T-cell (primary cell): Measurements from ENCODE around the gene SNX25. TPM values are rescaled to one million over a fixed set of nuclear protein-coding genes. Genes with fewer than 3 reads are reported as not detected.
"Not testable (repeated sequence)": the region's sequence is repeated elsewhere in the genome, so short reads cannot be mapped to it uniquely, and the experiment has no call there.

Experiments used
- ATAC-seq, 4 experiments: fragments of 200-7000 bp in 3 of 4; fragments of 150-1000 bp in 1 of 4; cut with Tn5 transposase; replicated peaks in 1 of 4; 1 replicate in 3 of 4; 2 replicates in 1 of 4; pipeline ENCODE4 v1.10.0; 2021; ENCODE audit warnings: moderate library complexity in 3 of 4, mild to moderate bottlenecking in 2 of 4, moderate number of reproducible peaks in 1 of 4
- CTCF ChIA-PET, 2 donors: fragments of 300-600 bp; sonication (Branson Sonifier 250); formaldehyde crosslinking; loops; one replicate each; lab custom pipeline; 2022; ENCODE audit warnings: antibody characterized with exemption in 2 of 2; lab: Charles Lee
- POLR2A ChIA-PET, 2 donors: fragments of 300-600 bp; sonication (Branson Sonifier 250); formaldehyde crosslinking; loops; one replicate each; lab custom pipeline; 2022; ENCODE audit warnings: antibody characterized with exemption in 2 of 2; lab: Charles Lee
- DNase-seq, 35 experiments: peaks; one replicate each; pipeline versions ENCODE4 v3.0.0 to v3.0.0-alpha.2; 2013 to 2023
- H3K27ac ChIP-seq: one replicate; pipeline ENCODE4 v1.5.1; 2013; ENCODE audit warnings: low read length
- H3K27me3 ChIP-seq, 2 experiments: replicated peaks in 1 of 2; 1 replicate in 1 of 2; 2 replicates in 1 of 2; pipeline versions ENCODE4 v1.6.1 to v1.7.0; 2013; ENCODE audit warnings: low read length in 1 of 2, mixed read lengths in 1 of 2; ENCODE audit not compliant: control insufficient read depth in 2 of 2, insufficient read depth in 2 of 2; ENCODE audit errors: extremely low read depth in 1 of 2
- H3K36me3 ChIP-seq, 2 donors: 1 replicate in 1 of 2; 2 replicates in 1 of 2; pipeline versions ENCODE4 v1.6.1 to v1.7.0; 2013; ENCODE audit warnings: low read length in 1 of 2; ENCODE audit not compliant: control insufficient read depth in 2 of 2, insufficient read depth in 1 of 2; ENCODE audit errors: extremely low read depth in 1 of 2
- H3K4me1 ChIP-seq, 2 experiments: 1 replicate in 1 of 2; 2 replicates in 1 of 2; pipeline versions ENCODE4 v1.6.1 to v1.7.0; 2013; ENCODE audit warnings: low read length in 2 of 2, mixed read lengths in 1 of 2; ENCODE audit not compliant: insufficient read depth in 2 of 2, control insufficient read depth in 1 of 2; ENCODE audit errors: extremely low read depth in 1 of 2
- H3K4me3 ChIP-seq, 2 donors: 1 replicate in 1 of 2; 2 replicates in 1 of 2; pipeline versions ENCODE4 v1.5.1 to v1.7.0; 2013; ENCODE audit warnings: mild to moderate bottlenecking in 2 of 2, low read length in 1 of 2, moderate library complexity in 1 of 2; ENCODE audit not compliant: control insufficient read depth in 1 of 2; ENCODE audit errors: extremely low read depth in 1 of 2
- H3K9me3 ChIP-seq: 2 replicates; pipeline ENCODE4 v1.7.0; 2013
- H3K27ac Mint-ChIP-seq, 2 donors: one replicate each; pipeline ENCODE4 v1.8.0; 2020 to 2021; ENCODE audit warnings: mild to moderate bottlenecking in 2 of 2, mixed read lengths in 2 of 2
- H3K27me3 Mint-ChIP-seq, 2 donors: one replicate each; pipeline ENCODE4 v1.8.0; 2021 to 2022; ENCODE audit warnings: mixed read lengths in 2 of 2
- H3K36me3 Mint-ChIP-seq: one replicate; pipeline ENCODE4 v1.8.0; 2021; ENCODE audit warnings: mixed read lengths
- H3K4me1 Mint-ChIP-seq, 3 donors: one replicate each; pipeline ENCODE4 v1.8.0; 2020 to 2022; ENCODE audit warnings: mixed read lengths in 3 of 3, mild to moderate bottlenecking in 1 of 3
- H3K4me3 Mint-ChIP-seq, 3 donors: one replicate each; pipeline ENCODE4 v1.8.0; 2020 to 2022; ENCODE audit warnings: mild to moderate bottlenecking in 3 of 3, mixed read lengths in 3 of 3, moderate library complexity in 3 of 3
- H3K9me3 Mint-ChIP-seq, 3 donors: one replicate each; pipeline ENCODE4 v1.8.0; 2020 to 2022; ENCODE audit warnings: mixed read lengths in 3 of 3
- WGBS: methylation state at CpG from one replicate; pipeline ENCODE4 v1.1.5; 2013; ENCODE audit warnings: missing lambda C conversion rate; ENCODE audit not compliant: insufficient coverage; 5-methylcytosine and 5-hydroxymethylcytosine counted together
- total RNA-seq, 35 experiments: library from RNA in 6 of 35; stranded (reverse) in 6 of 35; fragments of 120-200 nt in 1 of 35; gene quantifications; one replicate each; pipeline versions ENCODE4 v1.2.1 to v1.2.4 and lab custom pipeline; 2013 to 2026

Gene SNX25
- total RNA-seq, 5 donors from 2014 or later (not counting 1 experiment from before 2014, with no cell fraction given) = 14.0 to 19.3 (median 16.4) TPM

DNA sequence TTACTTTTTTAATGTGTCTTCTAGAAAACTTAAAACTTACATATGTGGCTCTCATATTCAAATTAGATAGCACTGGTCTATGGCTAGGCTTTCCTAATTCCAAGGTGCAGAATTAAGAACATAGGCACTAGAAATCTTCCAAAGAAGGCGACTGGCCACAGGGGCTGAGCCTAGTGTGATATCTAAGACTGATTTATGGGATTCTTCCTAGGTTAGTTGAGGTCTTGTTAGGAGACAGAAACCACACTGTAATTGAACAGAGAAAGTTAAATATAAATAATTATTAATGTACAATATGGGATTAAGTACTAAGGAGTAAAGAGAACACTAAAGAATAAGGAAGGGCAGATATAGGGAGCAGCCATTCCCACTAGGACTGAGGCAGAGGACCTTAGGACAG lies 48.3 kb downstream of the SNX25 start:
- no peak overlapping the region for H3K27ac Mint-ChIP-seq
- Histone ChIP-seq H3K27me3 (no peaks in the 10 kb centered on the region), H3K27ac (no peak overlapping the region), H3K36me3 (no peaks in the 10 kb centered on the region), H3K9me3 (no peaks in the 10 kb centered on the region), H3K4me1 (peaks cover 14 to 18% of the 10 kb centered on the region in 2 experiments), H3K4me3 (no peak overlapping the region)
- no peaks in the 10 kb centered on the region for H3K27me3 Mint-ChIP-seq
- POLR2A ChIA-PET = interaction anchor here in 1 of 2 donors (0.8 kb wide), 1 partner anchor 21 kb away, joined by 3 read pairs; no protein-coding TSS in a partner anchor
- CTCF ChIA-PET = interaction anchor here in 1 of 2 donors (0.7 to 2.3 kb wide), 4 partner anchors 8 to 573 kb away, joined by 3 to 9 read pairs (median 4); no protein-coding TSS in a partner anchor
- peaks cover 14% of the 10 kb centered on the region for H3K36me3 Mint-ChIP-seq
- H3K4me1 Mint-ChIP-seq = peaks cover 38 to 48% (median 44%) of the 10 kb centered on the region in 3 donors
- H3K9me3 Mint-ChIP-seq = no peaks in the 10 kb centered on the region
- no CpG with 5 or more reads among the region's 1 CpG for WGBS
- DNase-seq (no peak), ATAC-seq (no peak)
- no peak overlapping the region for H3K4me3 Mint-ChIP-seq

DNA sequence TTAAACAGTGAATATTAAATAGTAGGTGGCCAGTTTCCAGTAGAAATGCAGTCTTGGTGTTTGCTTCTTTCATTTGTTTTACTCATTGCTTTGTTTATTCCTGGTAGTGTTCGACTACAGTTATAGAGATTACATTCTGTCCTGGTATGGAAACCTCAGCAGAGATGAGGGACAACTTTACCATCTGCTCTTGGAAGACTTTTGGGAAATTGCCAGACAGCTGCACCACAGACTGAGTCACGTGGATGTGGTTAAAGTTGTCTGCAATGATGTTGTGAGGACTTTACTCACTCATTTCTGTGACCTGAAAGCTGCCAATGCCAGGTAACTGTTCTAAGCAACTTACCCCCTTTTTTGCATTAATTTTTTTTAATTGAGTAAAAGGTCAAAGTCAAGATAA lies 49.3 kb downstream of the SNX25 start:
- peak overlapping the region in 1 of 2 donors; percentile 34 for H3K27ac Mint-ChIP-seq
- H3K27me3 Mint-ChIP-seq, CTCF ChIA-PET, H3K36me3 ChIP-seq, H3K9me3 Mint-ChIP-seq, H3K27me3 ChIP-seq, POLR2A ChIA-PET, H3K27ac ChIP-seq, H3K4me3 ChIP-seq, H3K9me3 ChIP-seq: not testable (repeated sequence)
- peaks cover 14 to 18% of the 10 kb centered on the region in 2 experiments for H3K4me1 ChIP-seq
- H3K36me3 Mint-ChIP-seq = peaks cover 14% of the 10 kb centered on the region
- peaks cover 41 to 47% (median 42%) of the 10 kb centered on the region in 3 donors for H3K4me1 Mint-ChIP-seq
- ATAC-seq = peak; percentile 45 to 70 (median 52)
- DNase-seq = peak in 1 of 35 experiments; percentile 25
- peak overlapping the region in 1 of 3 donors; percentile 9 for H3K4me3 Mint-ChIP-seq
- 38% methylated on average over 1 of the region's 2 CpGs for WGBS

DNA sequence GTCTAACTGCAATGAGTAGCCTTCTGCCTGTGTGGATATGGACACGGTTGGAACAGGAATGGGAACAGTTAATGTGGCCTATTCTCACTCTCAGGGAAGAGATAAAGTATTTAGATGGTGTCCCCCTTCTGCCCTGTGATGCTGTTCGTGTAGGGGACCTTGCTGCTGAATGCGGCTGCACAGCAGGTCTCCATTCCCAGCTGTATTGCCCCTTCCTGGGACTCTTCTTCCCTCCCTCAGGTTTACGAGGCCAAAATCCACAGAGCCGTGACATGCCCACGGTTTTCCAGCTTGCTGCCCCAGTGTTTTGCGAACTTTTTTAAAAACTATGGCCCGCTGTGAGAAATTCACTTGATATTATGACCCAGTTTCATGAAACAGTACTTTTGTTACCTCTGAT lies 50.3 kb downstream of the SNX25 start:
- no peak overlapping the region for H3K27ac ChIP-seq
- DNase-seq (no peak), ATAC-seq (no peak)
- Mint-ChIP-seq H3K36me3 (peaks cover 7% of the 10 kb centered on the region), H3K27me3 (no peaks in the 10 kb centered on the region), H3K4me3 (no peak overlapping the region), H3K4me1 (peaks cover 33 to 41% (median 39%) of the 10 kb centered on the region in 3 donors), H3K27ac (no peak overlapping the region), H3K9me3 (no peaks in the 10 kb centered on the region)
- H3K4me3 ChIP-seq = no peak overlapping the region
- H3K9me3 ChIP-seq = no peaks in the 10 kb centered on the region
- ChIA-PET CTCF (no interaction called here), POLR2A (interaction anchor here (0.6 to 0.7 kb wide), 2 partner anchors 16 to 67 kb away, joined by 3 to 4 read pairs; no protein-coding TSS in a partner anchor)
- no peaks in the 10 kb centered on the region for H3K27me3 ChIP-seq
- WGBS = 95% methylated on average over 7 of the region's 8 CpGs
- peaks cover 6 to 13% of the 10 kb centered on the region in 2 experiments for H3K4me1 ChIP-seq
- H3K36me3 ChIP-seq = no peaks in the 10 kb centered on the region

DNA sequence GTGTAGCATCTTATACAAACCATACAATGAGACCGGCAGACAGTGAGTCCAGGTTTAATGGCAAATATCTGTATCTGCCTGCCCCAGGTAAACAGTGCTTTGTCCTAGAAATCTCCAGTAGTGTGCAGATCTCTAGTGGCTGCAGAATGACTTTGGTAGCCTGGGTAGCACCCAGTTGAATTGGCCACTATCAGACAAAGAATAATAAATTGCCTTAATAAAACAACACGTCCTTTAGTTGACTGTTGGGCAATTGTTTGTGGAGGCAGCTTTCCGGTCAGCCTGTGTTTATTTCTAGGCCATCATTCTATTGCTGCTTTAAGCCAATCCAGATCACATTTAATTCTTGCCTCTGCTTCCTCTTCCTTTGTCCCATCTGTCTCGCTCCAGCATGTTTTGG lies 52.5 kb downstream of the SNX25 start:
- no peaks in the 10 kb centered on the region for H3K9me3 ChIP-seq
- DNase-seq (no peak), ATAC-seq (no peak)
- Mint-ChIP-seq H3K4me3 (no peak overlapping the region), H3K9me3 (no peaks in the 10 kb centered on the region), H3K27ac (no peak overlapping the region), H3K36me3 (peaks cover 9% of the 10 kb centered on the region), H3K4me1 (peaks cover 32 to 41% (median 39%) of the 10 kb centered on the region in 3 donors), H3K27me3 (no peaks in the 10 kb centered on the region)
- peaks cover 0 to 2% of the 10 kb centered on the region in 2 donors for H3K36me3 ChIP-seq
- no peak overlapping the region for H3K4me3 ChIP-seq
- peaks cover 0 to 7% of the 10 kb centered on the region in 2 experiments for H3K4me1 ChIP-seq
- H3K27ac ChIP-seq = no peak overlapping the region
- no peaks in the 10 kb centered on the region for H3K27me3 ChIP-seq
- ChIA-PET POLR2A (no interaction called here), CTCF (interaction anchor here in 1 of 2 donors (0.7 kb wide), 1 partner anchor 8 kb away, joined by 3 read pairs; no protein-coding TSS in a partner anchor)
- WGBS = 90% methylated on average over 2 of the region's 4 CpGs

DNA sequence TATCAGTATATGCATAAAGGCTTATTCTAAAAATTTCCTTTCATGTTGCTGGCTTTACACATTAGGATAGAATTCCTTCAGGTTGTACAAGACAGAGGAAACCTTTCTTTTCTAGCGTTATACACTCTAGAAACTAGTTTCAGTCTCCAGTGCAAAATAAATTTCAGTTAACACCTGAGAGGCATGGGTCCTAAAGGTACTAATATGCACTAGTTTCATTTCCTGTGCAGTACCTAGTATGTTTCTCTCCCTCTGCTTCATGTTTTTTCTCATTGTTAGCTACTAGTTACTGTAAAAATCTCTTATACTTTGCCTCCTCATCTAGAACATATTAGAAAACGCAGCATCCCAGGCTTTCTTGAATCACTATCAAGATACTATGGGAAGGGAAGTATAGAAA lies 54.0 kb downstream of the SNX25 start:
- peaks cover 20% of the 10 kb centered on the region for H3K36me3 Mint-ChIP-seq
- Histone ChIP-seq H3K36me3 (peaks cover 0 to 8% of the 10 kb centered on the region in 2 donors), H3K4me1 (peaks cover 0 to 7% of the 10 kb centered on the region in 2 experiments), H3K9me3 (no peaks in the 10 kb centered on the region), H3K4me3 (no peak overlapping the region), H3K27ac (no peak overlapping the region), H3K27me3 (no peaks in the 10 kb centered on the region)
- ChIA-PET CTCF (interaction anchor here (0.8 to 1.1 kb wide), 2 partner anchors 20 to 803 kb away, joined by 3 read pairs; no protein-coding TSS in a partner anchor), POLR2A (interaction anchor here in 1 of 2 donors (1.0 kb wide), 1 partner anchor 51 kb away, joined by 3 read pairs; no protein-coding TSS in a partner anchor)
- H3K27me3 Mint-ChIP-seq = no peaks in the 10 kb centered on the region
- H3K9me3 Mint-ChIP-seq = no peaks in the 10 kb centered on the region
- no peak for DNase-seq
- WGBS = no CpG with 5 or more reads among the region's 2 CpGs
- H3K27ac Mint-ChIP-seq = no peak overlapping the region
- ATAC-seq = no peak
- H3K4me1 Mint-ChIP-seq = peaks cover 29 to 36% (median 35%) of the 10 kb centered on the region in 3 donors
- no peak overlapping the region for H3K4me3 Mint-ChIP-seq

DNA sequence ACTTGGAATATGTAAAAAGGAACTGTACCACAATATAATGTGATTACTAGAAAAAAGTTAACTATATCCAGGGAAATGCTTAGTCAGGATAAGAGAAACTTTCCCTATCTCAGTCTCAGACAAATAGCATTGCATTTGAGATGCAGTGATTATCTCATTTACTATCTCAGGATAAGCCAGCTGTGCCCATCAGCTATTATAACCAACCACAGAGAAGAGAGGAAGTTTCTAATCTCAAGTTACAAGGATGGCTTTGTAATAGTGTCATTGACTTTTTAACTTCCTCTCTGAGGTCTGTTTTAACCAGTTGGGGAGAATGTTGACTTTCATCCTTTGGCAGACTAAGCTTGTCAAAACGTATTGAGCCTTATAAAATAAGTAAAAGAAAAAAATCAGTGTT lies 56.5 kb downstream of the SNX25 start:
- ChIA-PET POLR2A (interaction anchor here (0.5 to 1.8 kb wide), 3 partner anchors 12 to 54 kb away, joined by 3 to 5 read pairs (median 4); no protein-coding TSS in a partner anchor), CTCF (interaction anchor here in 1 of 2 donors (0.7 to 2.0 kb wide), 3 partner anchors 10 to 82 kb away, joined by 3 to 9 read pairs (median 4); no protein-coding TSS in a partner anchor)
- Mint-ChIP-seq H3K4me3 (no peak overlapping the region), H3K9me3 (no peaks in the 10 kb centered on the region), H3K36me3 (peaks cover 37% of the 10 kb centered on the region), H3K4me1 (peaks cover 15 to 36% (median 25%) of the 10 kb centered on the region in 3 donors), H3K27me3 (no peaks in the 10 kb centered on the region), H3K27ac (no peak overlapping the region)
- DNase-seq (peak in 1 of 35 experiments; percentile 28), ATAC-seq (peak in 3 of 4 experiments; percentile 43 to 89 (median 54))
- H3K27ac ChIP-seq = no peak overlapping the region
- H3K9me3 ChIP-seq = no peaks in the 10 kb centered on the region
- no CpG with 5 or more reads among the region's 1 CpG for whole genome bisulfite sequencing
- peaks cover 0 to 14% of the 10 kb centered on the region in 2 donors for H3K36me3 ChIP-seq
- no peaks in the 10 kb centered on the region for H3K27me3 ChIP-seq
- no peak overlapping the region for H3K4me3 ChIP-seq
- peaks cover 0 to 4% of the 10 kb centered on the region in 2 experiments for H3K4me1 ChIP-seq
